Transverse colon (tissue), 4 donors: ENCODE data around the gene ACER3. TPM values are rescaled to one million over a fixed set of nuclear protein-coding genes. Genes with fewer than 3 reads are reported as not detected.
A peak's percentile ranks its signal among the peaks of the same experiment; 100 is the strongest.

ENCODE experiments used
- DNase-seq: peaks from one replicate; pipeline ENCODE4 v3.0.0-alpha.2; 2019
- H3K27ac ChIP-seq, 4 donors: fragments of 200-600 bp; sonication (generic); 2 replicates each; pipeline ENCODE4 v1.5.1; 2016 to 2018; ENCODE audit warnings: inconsistent platforms in 4 of 4
- H3K27me3 ChIP-seq: fragments of 200-600 bp; sonication (generic); 2 replicates; pipeline ENCODE4 v1.5.1; 2017; ENCODE audit warnings: inconsistent platforms
- H3K36me3 ChIP-seq, 4 donors: fragments of 200-600 bp; sonication (generic); 2 replicates each; pipeline ENCODE4 v1.5.1; 2017 to 2019; ENCODE audit warnings: inconsistent platforms in 4 of 4
- H3K4me1 ChIP-seq, 4 donors: fragments of 200-600 bp; sonication (generic); 2 replicates each; pipeline ENCODE4 v1.5.1; 2017 to 2020; ENCODE audit warnings: inconsistent platforms in 4 of 4
- H3K4me3 ChIP-seq, 4 donors: fragments of 200-600 bp; sonication (generic); 1 replicate in 1 of 4; 2 replicates in 3 of 4; pipeline versions ENCODE4 v1.5.1 to v1.6.1; 2017 to 2019; ENCODE audit warnings: inconsistent platforms in 4 of 4
- H3K9me3 ChIP-seq, 2 donors: fragments of 200-600 bp; sonication (generic); 2 replicates each; pipeline ENCODE4 v1.5.1; 2017 to 2019; ENCODE audit warnings: inconsistent platforms in 2 of 2
- CTCF ChIP-seq, 5 experiments: fragments of 200-600 bp in 3 of 5; fragments of 450-650 bp in 2 of 5; sonication (generic) in 3 of 5; IDR thresholded peaks; 1 replicate in 2 of 5; 2 replicates in 3 of 5; pipeline ENCODE4 v1.5.1; 2016 to 2017; ENCODE audit warnings: antibody characterized with exemption in 5 of 5, inconsistent platforms in 3 of 5, mild to moderate bottlenecking in 2 of 5, moderate library complexity in 1 of 5
- EP300 ChIP-seq: sonication (generic); formaldehyde crosslinking; IDR thresholded peaks from one replicate; pipeline ENCODE4 v1.6.1; 2017; ENCODE audit warnings: antibody characterized with exemption, low read depth
- POLR2A ChIP-seq: fragments of 450-650 bp; IDR thresholded peaks from one replicate; pipeline ENCODE4 v1.6.1; 2016; ENCODE audit warnings: antibody characterized with exemption, mild to moderate bottlenecking, moderate library complexity
- POLR2AphosphoS5 ChIP-seq, 3 donors: sonication (generic); formaldehyde crosslinking; IDR thresholded peaks; one replicate each; pipeline ENCODE4 v1.6.1; 2016; ENCODE audit warnings: antibody characterized with exemption in 3 of 3
- WGBS, 2 donors: methylation state at CpG; one replicate each; pipeline ENCODE4 v1.1.5; 2018; ENCODE audit warnings: low coverage in 1 of 2; 5-methylcytosine and 5-hydroxymethylcytosine counted together
- in situ Hi-C, 4 donors: fragments of 200-750 bp; cut with MboI; loops; one replicate each; pipeline versions ENCODE4 v1.15.0 to v1.15.1; 2017; ENCODE audit warnings: low sequenced_read_pairs in 3 of 4, low pct_ligation_motif_present in 1 of 4, low pct_unique_long_range_greater_than_20kb in 1 of 4
- intact Hi-C: fragments of 100-400 bp; cut with DNase I; formaldehyde crosslinking; loops from one replicate; pipeline ENCODE4 v1.15.1; 2023; ENCODE audit warnings: low total_unique reads
- total RNA-seq, 4 donors: library from RNA; depleted of rRNA; stranded (reverse); fragments of >200 nt; gene quantifications; one replicate each; pipeline ENCODE4 v1.1.0, GENCODE V29; 2016

ACER3 gene
- total RNA-seq, 4 donors from 2014 or later: 8.8 to 72.2 (median 29.4) TPM

GRCh38 chr11:76946223-76946622 is 85.5 kb downstream of the ACER3 start:
- in situ Hi-C loops: no loop called here
- Histone ChIP-seq H3K36me3 (no peaks in the 10 kb centered on the region), H3K9me3 (peaks cover 10 to 12% of the 10 kb centered on the region in 2 donors), H3K27me3 (no peaks in the 10 kb centered on the region), H3K27ac (no peak overlapping the region), H3K4me3 (no peak overlapping the region), H3K4me1 (no peaks in the 10 kb centered on the region)
- 80% methylated on average over 1 of the region's 1 CpG; no CpG with 5 or more reads in 1 of the 2 donors for WGBS, 2 donors
- no peak for TF ChIP-seq POLR2A
- no peak for TF ChIP-seq CTCF (IDR thresholded peaks at IDR 0.05)
- no peak for TF ChIP-seq POLR2AphosphoS5 (IDR thresholded peaks at IDR 0.05)
- no peak for TF ChIP-seq EP300
- DNase-seq: no peak
- intact Hi-C loops: no loop called here

GRCh38 chr11:76947190-76947589 is 86.5 kb downstream of the ACER3 start:
- H3K4me3 ChIP-seq: no peak overlapping the region
- in situ Hi-C loops (no loop called here), intact Hi-C loops (no loop called here)
- H3K36me3 ChIP-seq: no peaks in the 10 kb centered on the region
- H3K27ac ChIP-seq: no peak overlapping the region
- no peaks in the 10 kb centered on the region for H3K27me3 ChIP-seq
- no peak for DNase-seq
- 75 to 97% methylated on average over 1 of the region's 1 CpG for WGBS, 2 donors
- no peaks in the 10 kb centered on the region for H3K4me1 ChIP-seq
- TF ChIP-seq EP300 (no peak), POLR2AphosphoS5 (IDR thresholded peaks at IDR 0.05) (no peak), POLR2A (no peak), CTCF (IDR thresholded peaks at IDR 0.05) (no peak)
- H3K9me3 ChIP-seq: peaks cover 10 to 12% of the 10 kb centered on the region in 2 donors

GRCh38 chr11:76947800-76948199 is 87.1 kb downstream of the ACER3 start:
- Histone ChIP-seq H3K27me3 (no peaks in the 10 kb centered on the region), H3K4me1 (no peaks in the 10 kb centered on the region), H3K36me3 (no peaks in the 10 kb centered on the region), H3K9me3 (peaks cover 10 to 12% of the 10 kb centered on the region in 2 donors), H3K27ac (no peak overlapping the region), H3K4me3 (no peak overlapping the region)
- DNase-seq: no peak
- no peak for TF ChIP-seq POLR2A
- TF ChIP-seq POLR2AphosphoS5 (IDR thresholded peaks at IDR 0.05): no peak
- TF ChIP-seq EP300: no peak
- no peak for TF ChIP-seq CTCF (IDR thresholded peaks at IDR 0.05)
- intact Hi-C loops: no loop called here
- in situ Hi-C loops: no loop called here
- WGBS, 2 donors: 88% methylated on average over 3 of the region's 3 CpGs

- no peak for DNase-seq
- no peak for TF ChIP-seq POLR2A
- peak in 1 of 3 donors; percentile 13 for TF ChIP-seq POLR2AphosphoS5 (IDR thresholded peaks at IDR 0.05)
- in situ Hi-C loops: no loop called here
- intact Hi-C loops: no loop called here
- Histone ChIP-seq H3K4me1 (no peaks in the 10 kb centered on the region), H3K27me3 (no peaks in the 10 kb centered on the region), H3K27ac (no peak overlapping the region), H3K36me3 (no peaks in the 10 kb centered on the region), H3K4me3 (no peak overlapping the region), H3K9me3 (no peaks in the 10 kb centered on the region)
- WGBS, 2 donors: 85 to 86% methylated on average over 3 of the region's 3 CpGs
These were observed 94.9 kb downstream of the ACER3 start for GRCh38 chr11:76955459-76956114.
